ENCODE results near the gene LYPD5.
A peak's percentile ranks its signal among the peaks of the same experiment; 100 is the strongest.
"Not testable (repeated sequence)": the region's sequence is repeated elsewhere in the genome, so short reads cannot be mapped to it uniquely, and the experiment has no call there.

Gene LYPD5

GRCh38 chr19:43802216-43802951, at the start of gene LYPD5:
TSS of gene LYPD5 (minus strand) at chr19:43802447. CDS start at chr19:43802380, 67 bp downstream.
- Histone ChIP-seq H3K9me3 (ENCODE audit: control insufficient read depth in 2 of 2, low read length in 2 of 2) (no peaks in the 10 kb centered on the region), H3K27ac (ENCODE audit: low read length) (no peak within 1 kb of the TSS), H3K9ac (ENCODE audit: low read length in 2 of 2) (no peak within 1 kb of the TSS), H3K27me3 (ENCODE audit: control insufficient read depth in 1 of 2, insufficient read depth in 2 of 2, low read length in 2 of 2) (peaks cover 6 to 13% of the 10 kb centered on the region in 2 donors), H3K4me1 (ENCODE audit: control insufficient read depth, insufficient read depth, low read length) (peaks cover 9% of the 10 kb centered on the region), H3K36me3 (ENCODE audit: control insufficient read depth in 2 of 2, insufficient read depth in 2 of 2, low read length in 2 of 2) (no peaks in the 10 kb centered on the region), H3K4me3 (ENCODE audit: low read length in 2 of 2) (no peak within 1 kb of the TSS)

- Histone ChIP-seq H3K4me1 (ENCODE audit: control insufficient read depth, insufficient read depth, low read length) (no peaks in the 10 kb centered on the region), H3K4me3 (ENCODE audit: low read length in 2 of 2) (no peak overlapping the region), H3K27me3 (ENCODE audit: control insufficient read depth in 1 of 2, insufficient read depth in 2 of 2, low read length in 2 of 2) (no peaks in the 10 kb centered on the region), H3K27ac (ENCODE audit: low read length) (no peak overlapping the region), H3K9ac (ENCODE audit: low read length in 2 of 2) (no peak overlapping the region), H3K36me3 (ENCODE audit: control insufficient read depth in 2 of 2, insufficient read depth in 2 of 2, low read length in 2 of 2) (peaks cover 23 to 43% of the 10 kb centered on the region in 2 donors), H3K9me3 (ENCODE audit: control insufficient read depth in 2 of 2, low read length in 2 of 2) (peaks cover 50 to 57% of the 10 kb centered on the region in 2 donors)
These were observed 46.6 kb upstream of the LYPD5 start for GRCh38 chr19:43848821-43849220.

- Histone ChIP-seq H3K36me3 (ENCODE audit: control insufficient read depth in 2 of 2, insufficient read depth in 2 of 2, low read length in 2 of 2) (peaks cover 29 to 53% of the 10 kb centered on the region in 2 donors), H3K9me3 (ENCODE audit: control insufficient read depth in 2 of 2, low read length in 2 of 2) (peaks cover 53 to 63% of the 10 kb centered on the region in 2 donors)
These were observed 45.6 kb upstream of the LYPD5 start for GRCh38 chr19:43847884-43848283.

GRCh38 chr19:43847246-43847645, 45.0 kb upstream of the LYPD5 start:
- peak overlapping the region in 1 of 2 donors; percentile 50 for H3K4me3 ChIP-seq (ENCODE audit: low read length in 2 of 2)
- peaks cover 33 to 58% of the 10 kb centered on the region in 2 donors for H3K36me3 ChIP-seq (ENCODE audit: control insufficient read depth in 2 of 2, insufficient read depth in 2 of 2, low read length in 2 of 2)
- H3K27ac ChIP-seq (ENCODE audit: low read length): no peak overlapping the region
- H3K9ac ChIP-seq (ENCODE audit: low read length in 2 of 2): no peak overlapping the region
- H3K9me3 ChIP-seq (ENCODE audit: control insufficient read depth in 2 of 2, low read length in 2 of 2): peaks cover 54 to 63% of the 10 kb centered on the region in 2 donors
- H3K27me3 ChIP-seq (ENCODE audit: control insufficient read depth in 1 of 2, insufficient read depth in 2 of 2, low read length in 2 of 2): no peaks in the 10 kb centered on the region
- H3K4me1 ChIP-seq (ENCODE audit: control insufficient read depth, insufficient read depth, low read length): no peaks in the 10 kb centered on the region

More at GRCh38 chr19:43847884-43848283, 45.6 kb upstream of the LYPD5 start:
- peak overlapping the region in 1 of 2 donors; percentile 50 for H3K4me3 ChIP-seq (ENCODE audit: low read length in 2 of 2)
- no peak overlapping the region for H3K9ac ChIP-seq (ENCODE audit: low read length in 2 of 2)
- H3K27me3 ChIP-seq (ENCODE audit: control insufficient read depth in 1 of 2, insufficient read depth in 2 of 2, low read length in 2 of 2): no peaks in the 10 kb centered on the region
- H3K27ac ChIP-seq (ENCODE audit: low read length): no peak overlapping the region
- H3K4me1 ChIP-seq (ENCODE audit: control insufficient read depth, insufficient read depth, low read length): no peaks in the 10 kb centered on the region

GRCh38 chr19:43842007-43842406, 39.8 kb upstream of the LYPD5 start:
- Histone ChIP-seq H3K27ac (ENCODE audit: low read length) (no peak overlapping the region), H3K9ac (ENCODE audit: low read length in 2 of 2) (no peak overlapping the region), H3K27me3 (ENCODE audit: control insufficient read depth in 1 of 2, insufficient read depth in 2 of 2, low read length in 2 of 2) (no peaks in the 10 kb centered on the region), H3K36me3 (ENCODE audit: control insufficient read depth in 2 of 2, insufficient read depth in 2 of 2, low read length in 2 of 2) (peaks cover 53 to 67% of the 10 kb centered on the region in 2 donors), H3K4me3 (ENCODE audit: low read length in 2 of 2) (no peak overlapping the region), H3K9me3 (ENCODE audit: control insufficient read depth in 2 of 2, low read length in 2 of 2) (peaks cover 32 to 54% of the 10 kb centered on the region in 2 donors), H3K4me1 (ENCODE audit: control insufficient read depth, insufficient read depth, low read length) (no peaks in the 10 kb centered on the region)

- Histone ChIP-seq H3K9me3 (ENCODE audit: control insufficient read depth in 2 of 2, low read length in 2 of 2) (peaks cover 31 to 45% of the 10 kb centered on the region in 2 donors), H3K4me3 (ENCODE audit: low read length in 2 of 2) (peak overlapping the region in 1 of 2 donors; percentile 14), H3K36me3 (ENCODE audit: control insufficient read depth in 2 of 2, insufficient read depth in 2 of 2, low read length in 2 of 2) (peaks cover 65 to 67% of the 10 kb centered on the region in 2 donors), H3K27ac (ENCODE audit: low read length) (no peak overlapping the region), H3K9ac (ENCODE audit: low read length in 2 of 2) (no peak overlapping the region), H3K4me1 (ENCODE audit: control insufficient read depth, insufficient read depth, low read length) (no peaks in the 10 kb centered on the region), H3K27me3 (ENCODE audit: control insufficient read depth in 1 of 2, insufficient read depth in 2 of 2, low read length in 2 of 2) (no peaks in the 10 kb centered on the region)
These were observed 36.9 kb upstream of the LYPD5 start for GRCh38 chr19:43839139-43839538.

GRCh38 chr19:43826787-43827754, 24.8 kb upstream of the LYPD5 start, which contains the start of gene ZNF283:
TSS of gene ZNF283 (plus strand) at chr19:43827321. CDS start at chr19:43833505, 6,184 bp downstream.
- H3K27ac ChIP-seq (ENCODE audit: low read length): peak within 1 kb of the TSS; percentile 11
- peaks cover 9% of the 10 kb centered on the region for H3K4me1 ChIP-seq (ENCODE audit: control insufficient read depth, insufficient read depth, low read length)
- peak within 1 kb of the TSS; percentile 62 to 78 for H3K9ac ChIP-seq (ENCODE audit: low read length in 2 of 2)
- peaks cover 9 to 14% of the 10 kb centered on the region in 2 donors for H3K36me3 ChIP-seq (ENCODE audit: control insufficient read depth in 2 of 2, insufficient read depth in 2 of 2, low read length in 2 of 2)
- peak within 1 kb of the TSS; percentile 86 to 90 for H3K4me3 ChIP-seq (ENCODE audit: low read length in 2 of 2)
- no peaks in the 10 kb centered on the region for H3K27me3 ChIP-seq (ENCODE audit: control insufficient read depth in 1 of 2, insufficient read depth in 2 of 2, low read length in 2 of 2)
- no peaks in the 10 kb centered on the region for H3K9me3 ChIP-seq (ENCODE audit: control insufficient read depth in 2 of 2, low read length in 2 of 2)

GRCh38 chr19:43824572-43824971, 22.3 kb upstream of the LYPD5 start:
- H3K36me3 ChIP-seq (ENCODE audit: control insufficient read depth in 2 of 2, insufficient read depth in 2 of 2, low read length in 2 of 2); H3K4me3 ChIP-seq (ENCODE audit: low read length in 2 of 2); H3K9me3 ChIP-seq (ENCODE audit: control insufficient read depth in 2 of 2, low read length in 2 of 2); H3K27me3 ChIP-seq (ENCODE audit: control insufficient read depth in 1 of 2, insufficient read depth in 2 of 2, low read length in 2 of 2); H3K27ac ChIP-seq (ENCODE audit: low read length); H3K9ac ChIP-seq (ENCODE audit: low read length in 2 of 2): not testable (repeated sequence)
- H3K4me1 ChIP-seq (ENCODE audit: control insufficient read depth, insufficient read depth, low read length): peaks cover 19% of the 10 kb centered on the region

- not testable (repeated sequence) for H3K36me3 ChIP-seq (ENCODE audit: control insufficient read depth in 2 of 2, insufficient read depth in 2 of 2, low read length in 2 of 2); H3K27me3 ChIP-seq (ENCODE audit: control insufficient read depth in 1 of 2, insufficient read depth in 2 of 2, low read length in 2 of 2); H3K4me3 ChIP-seq (ENCODE audit: low read length in 2 of 2); H3K9me3 ChIP-seq (ENCODE audit: control insufficient read depth in 2 of 2, low read length in 2 of 2); H3K27ac ChIP-seq (ENCODE audit: low read length); H3K9ac ChIP-seq (ENCODE audit: low read length in 2 of 2)
- H3K4me1 ChIP-seq (ENCODE audit: control insufficient read depth, insufficient read depth, low read length): peaks cover 19% of the 10 kb centered on the region
These were observed 21.6 kb upstream of the LYPD5 start for GRCh38 chr19:43823856-43824255.

- Histone ChIP-seq H3K36me3 (ENCODE audit: control insufficient read depth in 2 of 2, insufficient read depth in 2 of 2, low read length in 2 of 2) (no peaks in the 10 kb centered on the region), H3K9me3 (ENCODE audit: control insufficient read depth in 2 of 2, low read length in 2 of 2) (no peaks in the 10 kb centered on the region), H3K27me3 (ENCODE audit: control insufficient read depth in 1 of 2, insufficient read depth in 2 of 2, low read length in 2 of 2) (peaks cover 0 to 4% of the 10 kb centered on the region in 2 donors), H3K27ac (ENCODE audit: low read length) (no peak overlapping the region), H3K4me3 (ENCODE audit: low read length in 2 of 2) (peak overlapping the region; percentile 70 to 81), H3K9ac (ENCODE audit: low read length in 2 of 2) (no peak overlapping the region), H3K4me1 (ENCODE audit: control insufficient read depth, insufficient read depth, low read length) (peaks cover 10% of the 10 kb centered on the region)
These were observed 18.6 kb upstream of the LYPD5 start for GRCh38 chr19:43820884-43821215.

Measured in stomach smooth muscle (tissue), 2 donors.